Stromal cell of bone marrow (primary cell): Measurements from ENCODE around the gene LOXL1.
A peak's percentile ranks its signal among the peaks of the same experiment; 100 is the strongest.

Experiments
- DNase-seq: peaks from one replicate; pipeline ENCODE4 v3.0.0-alpha.2; 2012; ENCODE audit warnings: low read depth

Gene LOXL1

DNA sequence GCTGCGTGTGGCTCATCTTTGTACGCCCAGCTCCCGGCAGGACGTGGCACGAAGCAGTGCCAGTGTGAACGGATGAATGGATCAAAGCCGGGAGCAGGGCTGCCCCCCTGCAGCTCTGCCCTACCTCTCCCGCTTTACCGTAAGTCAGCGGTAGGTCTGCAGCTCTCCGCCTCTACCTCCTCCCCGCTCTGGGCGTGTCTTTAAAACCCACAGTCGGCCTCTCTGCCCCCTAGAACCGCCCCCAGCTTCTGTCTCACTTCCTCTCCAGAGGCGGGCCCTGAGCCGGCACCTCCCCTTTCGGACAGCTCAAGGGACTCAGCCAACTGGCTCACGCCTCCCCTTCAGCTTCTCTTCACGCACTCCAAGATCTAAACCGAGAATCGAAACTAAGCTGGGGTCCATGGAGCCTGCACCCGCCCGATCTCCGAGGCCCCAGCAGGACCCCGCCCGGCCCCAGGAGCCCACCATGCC, 68.2 kb downstream of the LOXL1 start, which contains the start of gene PML:
PML (plus strand) TSS at position 304 of the 471 bp plus-strand sequence; CDS start at position 401, 97 bp downstream.
- DNase-seq: peak; percentile 95

- DNase-seq: no peak
Observed at GRCh38 chr15:73994912-73995622, 68.8 kb downstream of the LOXL1 start.

- DNase-seq: no peak
Observed at GRCh38 chr15:73996267-73996666, 70.0 kb downstream of the LOXL1 start.

DNA sequence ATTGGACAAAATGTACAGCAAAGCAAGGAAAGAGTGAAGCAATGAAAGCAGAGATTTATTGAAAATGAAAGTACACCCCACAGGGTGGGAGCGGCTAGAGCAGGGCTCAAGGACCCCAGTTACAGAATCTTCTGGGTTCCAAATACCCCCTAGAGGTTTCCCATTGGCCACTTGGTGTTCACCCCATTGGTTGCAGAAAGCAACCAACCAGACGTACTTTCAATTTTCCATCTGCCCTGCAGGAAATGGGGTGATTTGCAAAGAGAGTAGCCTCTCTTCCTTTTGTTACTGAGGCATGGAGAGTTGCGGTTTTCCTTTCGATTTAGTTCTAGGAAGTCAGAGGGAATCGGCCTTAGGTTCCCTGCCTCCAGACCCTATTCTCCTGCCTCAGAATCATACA, 70.7 kb downstream of the LOXL1 start:
- no peak for DNase-seq

DNA sequence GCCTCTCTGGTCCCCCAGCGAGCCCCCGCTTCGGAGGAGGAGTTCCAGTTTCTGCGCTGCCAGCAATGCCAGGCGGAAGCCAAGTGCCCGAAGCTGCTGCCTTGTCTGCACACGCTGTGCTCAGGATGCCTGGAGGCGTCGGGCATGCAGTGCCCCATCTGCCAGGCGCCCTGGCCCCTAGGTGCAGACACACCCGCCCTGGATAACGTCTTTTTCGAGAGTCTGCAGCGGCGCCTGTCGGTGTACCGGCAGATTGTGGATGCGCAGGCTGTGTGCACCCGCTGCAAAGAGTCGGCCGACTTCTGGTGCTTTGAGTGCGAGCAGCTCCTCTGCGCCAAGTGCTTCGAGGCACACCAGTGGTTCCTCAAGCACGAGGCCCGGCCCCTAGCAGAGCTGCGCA, 71.7 kb downstream of the LOXL1 start:
- no peak for DNase-seq
